Measurements from ENCODE around the gene ARHGEF4. TPM values are rescaled to one million over a fixed set of nuclear protein-coding genes. Genes with fewer than 3 reads are reported as not detected.
A peak's percentile ranks its signal among the peaks of the same experiment; 100 is the strongest.

ARHGEF4 gene
- total and polyA plus RNA-seq, 2 experiments from 2014 or later, result 26.0 to 82.2 TPM

- TF ChIP-seq CTCF (IDR thresholded peaks at IDR 0.05; ENCODE audit: low read depth, low read length), result no peak
- no peak overlapping the region for H3K4me3 ChIP-seq
- H3K9me3 ChIP-seq (ENCODE audit: low read depth), result no peaks in the 10 kb centered on the region
- no peak for DNase-seq (ENCODE audit: low read depth in 1 of 2, low spot score in 1 of 2)
- no peaks in the 10 kb centered on the region for H3K27me3 ChIP-seq
- H3K36me3 ChIP-seq, result no peaks in the 10 kb centered on the region
- H3K27ac ChIP-seq, result no peak overlapping the region
- peaks cover 18% of the 10 kb centered on the region for H3K4me1 ChIP-seq (ENCODE audit: low read depth)
Observed at GRCh38 chr2:131027566-131028528, 191.1 kb downstream of the ARHGEF4 start.

GRCh38 chr2:131029812-131030211 is 193.1 kb downstream of the ARHGEF4 start:
- H3K9me3 ChIP-seq (ENCODE audit: low read depth), result no peaks in the 10 kb centered on the region
- peaks cover 25% of the 10 kb centered on the region for H3K4me1 ChIP-seq (ENCODE audit: low read depth)
- H3K4me3 ChIP-seq, result no peak overlapping the region
- H3K27me3 ChIP-seq, result peaks cover 9% of the 10 kb centered on the region
- H3K36me3 ChIP-seq, result no peaks in the 10 kb centered on the region
- no peak overlapping the region for H3K27ac ChIP-seq
- no peak for DNase-seq (ENCODE audit: low read depth in 1 of 2, low spot score in 1 of 2)
- TF ChIP-seq CTCF (IDR thresholded peaks at IDR 0.05; ENCODE audit: low read depth, low read length), result no peak

GRCh38 chr2:131030478-131030971 is 193.8 kb downstream of the ARHGEF4 start:
- TF ChIP-seq CTCF (IDR thresholded peaks at IDR 0.05; ENCODE audit: low read depth, low read length), result no peak
- Histone ChIP-seq H3K4me3 (no peak overlapping the region), H3K27me3 (peaks cover 9% of the 10 kb centered on the region), H3K27ac (peak overlapping the region; percentile 15), H3K4me1 (ENCODE audit: low read depth) (peaks cover 28% of the 10 kb centered on the region), H3K36me3 (no peaks in the 10 kb centered on the region), H3K9me3 (ENCODE audit: low read depth) (no peaks in the 10 kb centered on the region)
- peak in 1 of 2 donors; percentile 73 for DNase-seq (ENCODE audit: low read depth in 1 of 2, low spot score in 1 of 2)

- no peaks in the 10 kb centered on the region for H3K36me3 ChIP-seq
- H3K27ac ChIP-seq, result no peak overlapping the region
- no peak overlapping the region for H3K4me3 ChIP-seq
- H3K9me3 ChIP-seq (ENCODE audit: low read depth), result no peaks in the 10 kb centered on the region
- peaks cover 35% of the 10 kb centered on the region for H3K4me1 ChIP-seq (ENCODE audit: low read depth)
- peaks cover 9% of the 10 kb centered on the region for H3K27me3 ChIP-seq
- TF ChIP-seq CTCF (IDR thresholded peaks at IDR 0.05; ENCODE audit: low read depth, low read length), result no peak
- DNase-seq (ENCODE audit: low read depth in 1 of 2, low spot score in 1 of 2), result no peak
Observed at GRCh38 chr2:131031431-131031841, 194.7 kb downstream of the ARHGEF4 start.

GRCh38 chr2:131031875-131032274 is 195.2 kb downstream of the ARHGEF4 start:
- Histone ChIP-seq H3K27ac (no peak overlapping the region), H3K4me3 (no peak overlapping the region), H3K9me3 (ENCODE audit: low read depth) (no peaks in the 10 kb centered on the region), H3K4me1 (ENCODE audit: low read depth) (peaks cover 40% of the 10 kb centered on the region), H3K27me3 (peaks cover 9% of the 10 kb centered on the region), H3K36me3 (no peaks in the 10 kb centered on the region)
- no peak for DNase-seq (ENCODE audit: low read depth in 1 of 2, low spot score in 1 of 2)
- TF ChIP-seq CTCF (IDR thresholded peaks at IDR 0.05; ENCODE audit: low read depth, low read length), result no peak
